Measurements from ENCODE around the gene HPCAL1.

HPCAL1 gene

GRCh38 chr2:10355471-10356438, 53.1 kb downstream of the HPCAL1 start:
- no peak for DNase-seq (ENCODE audit: low read depth)

- DNase-seq (ENCODE audit: low read depth): no peak
Observed at GRCh38 chr2:10356439-10356811, 53.7 kb downstream of the HPCAL1 start.

GRCh38 chr2:10357193-10358169, 54.8 kb downstream of the HPCAL1 start:
- DNase-seq (ENCODE audit: low read depth): no peak

GRCh38 chr2:10359246-10359645, 56.5 kb downstream of the HPCAL1 start:
- DNase-seq (ENCODE audit: low read depth): no peak

- no peak for DNase-seq (ENCODE audit: low read depth)
Observed at GRCh38 chr2:10359731-10360329, 57.1 kb downstream of the HPCAL1 start.

DNA sequence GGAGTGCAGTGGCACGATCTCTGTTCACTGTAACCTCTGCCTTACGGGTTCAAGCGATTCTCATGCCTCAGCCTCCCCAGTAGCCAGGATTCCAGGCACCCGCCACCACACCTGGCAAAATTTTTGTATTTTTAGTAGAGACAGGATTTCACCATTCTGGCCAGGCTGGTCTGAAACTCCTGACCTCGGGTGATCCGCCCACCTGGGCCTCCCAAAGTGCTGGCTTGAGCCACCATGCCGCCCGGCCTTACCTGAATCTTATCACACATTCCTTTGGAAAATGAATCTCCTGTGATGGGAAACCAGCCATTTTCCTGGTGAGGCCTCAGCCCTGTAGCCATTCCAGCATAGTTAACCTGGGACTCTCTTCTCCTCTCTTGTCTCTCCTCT, 57.8 kb downstream of the HPCAL1 start:
- no peak for DNase-seq (ENCODE audit: low read depth)

- no peak for DNase-seq (ENCODE audit: low read depth)
Observed at GRCh38 chr2:10360850-10361588, 58.3 kb downstream of the HPCAL1 start.

GRCh38 chr2:10362096-10362897, 59.6 kb downstream of the HPCAL1 start:
- DNase-seq (ENCODE audit: low read depth): no peak

DNA sequence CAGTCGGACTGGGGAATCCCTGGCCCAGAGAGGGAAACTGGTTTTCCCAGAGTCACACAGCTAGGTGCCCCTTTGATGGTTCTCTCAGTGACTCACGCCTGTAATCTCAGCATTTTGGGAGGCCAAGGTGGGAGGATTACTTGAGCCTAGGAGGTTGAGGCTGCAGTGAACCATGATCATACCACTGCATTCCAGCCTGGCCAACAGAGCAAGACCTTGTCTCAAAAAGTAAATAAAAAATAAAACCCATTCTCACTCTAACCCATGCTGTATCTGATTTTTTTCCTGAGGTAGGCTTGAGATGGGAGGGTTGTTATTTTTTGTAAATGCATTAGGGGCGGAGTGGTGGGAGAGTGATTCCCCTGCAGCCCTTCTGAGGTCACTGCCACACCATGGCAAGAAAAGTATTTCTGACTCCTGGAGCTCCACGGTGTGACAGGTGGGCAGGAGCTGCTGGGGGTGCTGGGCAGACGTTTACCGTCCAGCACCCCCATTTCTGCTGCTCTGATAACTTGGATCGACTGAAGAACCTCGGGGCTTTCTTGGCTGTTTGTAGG, 60.3 kb downstream of the HPCAL1 start:
- DNase-seq (ENCODE audit: low read depth): no peak

DNA sequence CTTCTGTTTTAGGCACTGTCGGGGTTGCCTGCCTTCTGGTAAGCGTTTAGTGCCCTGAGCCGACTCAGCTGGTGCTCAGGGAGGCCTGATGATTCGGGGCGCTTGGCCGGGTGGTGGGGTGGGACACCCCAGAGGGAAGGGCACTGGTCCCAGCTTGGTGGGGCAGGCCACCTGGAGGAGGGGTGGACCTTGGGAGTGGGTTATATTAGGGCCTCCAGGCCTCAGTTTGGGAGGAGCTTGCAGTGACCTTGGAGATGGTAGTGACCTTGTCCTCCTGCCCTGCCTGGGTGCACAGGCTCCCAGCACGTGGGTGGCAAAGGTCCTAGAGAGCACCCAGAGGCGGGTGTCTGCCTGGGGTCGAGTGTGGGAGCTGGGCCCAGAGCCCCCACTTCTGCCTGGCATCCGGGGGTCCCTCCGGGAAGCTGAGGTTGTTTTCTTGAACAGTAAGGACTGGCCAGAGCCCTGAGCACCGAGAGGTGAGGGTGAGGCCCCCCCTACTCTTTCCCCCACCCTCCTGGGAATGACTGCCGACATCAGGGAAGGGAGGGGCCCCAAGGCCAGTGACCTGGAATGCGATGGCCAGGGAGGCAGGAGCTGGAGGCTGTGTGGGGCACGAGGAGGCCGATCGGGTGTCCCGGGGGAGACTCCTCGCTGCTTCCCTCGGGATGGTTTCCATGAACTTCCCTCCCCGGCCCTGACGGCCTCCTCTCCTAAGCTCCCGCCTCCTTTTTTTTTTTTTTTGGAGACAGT, 61.3 kb downstream of the HPCAL1 start:
- no peak for DNase-seq (ENCODE audit: low read depth)

GRCh38 chr2:10365412-10365811, 62.7 kb downstream of the HPCAL1 start:
- DNase-seq (ENCODE audit: low read depth): no peak

GRCh38 chr2:10366601-10367270, 64.0 kb downstream of the HPCAL1 start:
- DNase-seq (ENCODE audit: low read depth): no peak

GRCh38 chr2:10367472-10368439, 65.1 kb downstream of the HPCAL1 start:
- DNase-seq (ENCODE audit: low read depth): no peak

DNA sequence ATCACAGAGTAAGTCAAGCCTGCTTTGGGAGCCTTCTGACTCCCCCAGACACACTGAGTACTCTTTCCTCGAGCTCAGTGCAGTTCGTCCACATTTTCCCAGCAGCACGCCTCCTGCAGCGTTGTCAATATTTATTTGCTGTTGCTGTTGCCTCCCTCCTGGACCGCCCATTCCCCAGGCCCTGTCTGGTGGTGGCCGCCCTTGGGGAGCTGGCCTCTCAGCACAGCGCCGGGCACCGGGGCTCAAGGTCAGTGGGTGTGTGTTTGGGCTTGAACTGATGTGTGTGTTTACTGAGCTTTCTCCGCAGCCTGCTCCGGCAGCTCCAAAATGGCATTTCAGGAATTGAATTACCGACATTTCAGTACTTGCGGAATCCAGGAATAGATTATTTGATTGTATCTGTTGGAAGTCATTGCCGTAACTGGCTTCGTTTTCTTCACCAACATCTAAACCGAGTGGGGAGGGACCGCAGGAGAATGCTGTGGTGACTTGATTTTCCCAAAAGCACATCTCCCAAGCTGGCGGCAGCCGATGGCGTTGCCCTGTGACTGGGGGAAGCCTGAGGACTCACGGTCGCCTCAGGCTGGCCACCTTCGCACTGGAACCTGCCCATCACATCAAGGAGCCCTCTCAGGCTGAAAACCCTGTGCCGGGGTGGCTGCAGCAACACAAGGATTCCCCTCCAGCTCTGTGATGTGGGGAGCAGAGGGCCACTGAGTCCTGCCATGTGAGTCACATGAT, 66.0 kb downstream of the HPCAL1 start:
- no peak for DNase-seq (ENCODE audit: low read depth)

GRCh38 chr2:10369269-10370255, 66.9 kb downstream of the HPCAL1 start:
- no peak for DNase-seq (ENCODE audit: low read depth)

- no peak for DNase-seq (ENCODE audit: low read depth)
Observed at GRCh38 chr2:10370390-10370789, 67.7 kb downstream of the HPCAL1 start.

Measured in HS-5 (cell line).